ENCODE results near the gene EIF4G1. TPM values are rescaled to one million over a fixed set of nuclear protein-coding genes. Genes with fewer than 3 reads are reported as not detected.

Gene EIF4G1
- total and polyA plus RNA-seq, 10 of the 15 experiments (the other 5 are each of a cell fraction or from before 2014, with no cell fraction given), result 5.7 to 462 (median 237) TPM

DNA sequence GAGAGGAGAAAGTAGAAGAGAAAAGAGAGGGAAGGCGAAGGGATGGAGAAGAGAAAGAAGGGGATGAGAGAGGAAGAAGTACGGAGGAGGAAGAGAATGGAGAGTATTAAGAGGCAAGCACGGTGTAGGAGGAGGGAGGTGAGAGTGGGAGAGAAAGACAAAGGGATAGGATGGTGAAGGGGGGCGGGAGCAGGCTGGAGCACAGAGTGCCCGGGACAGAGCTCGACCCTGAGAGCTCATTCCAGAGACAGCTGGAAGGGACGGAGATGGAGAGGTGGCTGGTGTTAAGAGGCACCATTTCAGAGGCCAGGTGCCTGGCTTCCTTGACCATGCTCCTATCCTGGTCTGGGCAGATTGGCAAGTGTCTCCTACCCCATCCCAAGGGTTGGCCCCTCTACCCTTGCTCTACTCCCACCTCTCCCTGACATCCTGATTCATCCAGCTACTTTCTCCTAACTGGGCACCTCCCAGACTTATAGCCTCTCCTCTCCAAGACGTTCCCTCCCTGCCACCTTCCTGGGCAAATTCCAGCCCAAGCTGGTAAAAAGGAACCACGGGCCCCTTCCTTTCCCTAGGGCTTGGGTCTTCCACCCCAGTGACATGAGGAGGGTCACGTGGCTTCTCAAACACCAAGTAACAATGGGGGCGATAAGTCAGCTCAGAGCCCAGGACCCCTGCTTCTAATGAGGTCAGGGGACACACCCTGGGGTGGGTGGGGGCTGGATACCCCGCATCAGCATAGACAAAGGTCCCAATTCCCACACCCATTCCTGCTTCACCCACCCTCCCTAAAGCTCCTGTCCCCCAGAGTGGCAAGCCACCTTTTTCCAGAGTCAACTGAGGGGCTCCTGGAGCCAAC lies 45.9 kb downstream of the EIF4G1 start (continued):
- TF ChIP-seq, protein P1, sequence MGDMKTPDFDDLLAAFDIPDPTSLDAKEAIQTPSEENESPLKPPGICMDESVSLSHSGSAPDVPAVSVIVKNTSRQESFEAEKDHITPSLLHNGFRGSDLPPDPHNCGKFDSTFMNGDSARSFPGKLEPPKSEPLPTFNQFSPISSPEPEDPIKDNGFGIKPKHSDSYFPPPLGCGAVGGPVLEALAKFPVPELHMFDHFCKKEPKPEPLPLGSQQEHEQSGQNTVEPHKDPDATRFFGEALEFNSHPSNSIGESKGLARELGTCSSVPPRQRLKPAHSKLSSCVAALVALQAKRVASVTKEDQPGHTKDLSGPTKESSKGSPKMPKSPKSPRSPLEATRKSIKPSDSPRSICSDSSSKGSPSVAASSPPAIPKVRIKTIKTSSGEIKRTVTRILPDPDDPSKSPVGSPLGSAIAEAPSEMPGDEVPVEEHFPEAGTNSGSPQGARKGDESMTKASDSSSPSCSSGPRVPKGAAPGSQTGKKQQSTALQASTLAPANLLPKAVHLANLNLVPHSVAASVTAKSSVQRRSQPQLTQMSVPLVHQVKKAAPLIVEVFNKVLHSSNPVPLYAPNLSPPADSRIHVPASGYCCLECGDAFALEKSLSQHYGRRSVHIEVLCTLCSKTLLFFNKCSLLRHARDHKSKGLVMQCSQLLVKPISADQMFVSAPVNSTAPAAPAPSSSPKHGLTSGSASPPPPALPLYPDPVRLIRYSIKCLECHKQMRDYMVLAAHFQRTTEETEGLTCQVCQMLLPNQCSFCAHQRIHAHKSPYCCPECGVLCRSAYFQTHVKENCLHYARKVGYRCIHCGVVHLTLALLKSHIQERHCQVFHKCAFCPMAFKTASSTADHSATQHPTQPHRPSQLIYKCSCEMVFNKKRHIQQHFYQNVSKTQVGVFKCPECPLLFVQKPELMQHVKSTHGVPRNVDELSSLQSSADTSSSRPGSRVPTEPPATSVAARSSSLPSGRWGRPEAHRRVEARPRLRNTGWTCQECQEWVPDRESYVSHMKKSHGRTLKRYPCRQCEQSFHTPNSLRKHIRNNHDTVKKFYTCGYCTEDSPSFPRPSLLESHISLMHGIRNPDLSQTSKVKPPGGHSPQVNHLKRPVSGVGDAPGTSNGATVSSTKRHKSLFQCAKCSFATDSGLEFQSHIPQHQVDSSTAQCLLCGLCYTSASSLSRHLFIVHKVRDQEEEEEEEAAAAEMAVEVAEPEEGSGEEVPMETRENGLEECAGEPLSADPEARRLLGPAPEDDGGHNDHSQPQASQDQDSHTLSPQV (IDR thresholded peaks at IDR 0.05), result no peak
- no peak for TF ChIP-seq GATAD2B (conservative IDR thresholded peaks at IDR 0.05; ENCODE audit: low read depth)
- no peak for TF ChIP-seq SIN3A (IDR thresholded peaks at IDR 0.05; ENCODE audit: low read depth, low read length)
- no peak for TF ChIP-seq RUNX3 (IDR thresholded peaks at IDR 0.05; ENCODE audit: low read length)
- TF ChIP-seq EGR1 (IDR thresholded peaks at IDR 0.05; ENCODE audit: borderline replicate concordance in 1 of 2, low read depth in 2 of 2, low read length in 2 of 2), result no peak
- no peak for TF ChIP-seq SP1 (IDR thresholded peaks at IDR 0.05; ENCODE audit: low read depth, low read length)
- TF ChIP-seq CREM (IDR thresholded peaks at IDR 0.05; ENCODE audit: low read depth), result no peak
- no peak for TF ChIP-seq RBBP5 (conservative IDR thresholded peaks at IDR 0.05)
- TF ChIP-seq, protein P2, sequence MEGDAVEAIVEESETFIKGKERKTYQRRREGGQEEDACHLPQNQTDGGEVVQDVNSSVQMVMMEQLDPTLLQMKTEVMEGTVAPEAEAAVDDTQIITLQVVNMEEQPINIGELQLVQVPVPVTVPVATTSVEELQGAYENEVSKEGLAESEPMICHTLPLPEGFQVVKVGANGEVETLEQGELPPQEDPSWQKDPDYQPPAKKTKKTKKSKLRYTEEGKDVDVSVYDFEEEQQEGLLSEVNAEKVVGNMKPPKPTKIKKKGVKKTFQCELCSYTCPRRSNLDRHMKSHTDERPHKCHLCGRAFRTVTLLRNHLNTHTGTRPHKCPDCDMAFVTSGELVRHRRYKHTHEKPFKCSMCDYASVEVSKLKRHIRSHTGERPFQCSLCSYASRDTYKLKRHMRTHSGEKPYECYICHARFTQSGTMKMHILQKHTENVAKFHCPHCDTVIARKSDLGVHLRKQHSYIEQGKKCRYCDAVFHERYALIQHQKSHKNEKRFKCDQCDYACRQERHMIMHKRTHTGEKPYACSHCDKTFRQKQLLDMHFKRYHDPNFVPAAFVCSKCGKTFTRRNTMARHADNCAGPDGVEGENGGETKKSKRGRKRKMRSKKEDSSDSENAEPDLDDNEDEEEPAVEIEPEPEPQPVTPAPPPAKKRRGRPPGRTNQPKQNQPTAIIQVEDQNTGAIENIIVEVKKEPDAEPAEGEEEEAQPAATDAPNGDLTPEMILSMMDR (IDR thresholded peaks at IDR 0.05 in 2 of 3, conservative IDR thresholded peaks at IDR 0.05 in 1 of 3; ENCODE audit: control insufficient read depth in 2 of 3, extremely low read depth in 1 of 3, insufficient read depth in 1 of 3, low read depth in 3 of 3, low read length in 3 of 3), result no peak
- TF ChIP-seq REST (IDR thresholded peaks at IDR 0.05; ENCODE audit: low read depth, low read length), result no peak
- no peak for TF ChIP-seq RAD21 (IDR thresholded peaks at IDR 0.05; ENCODE audit: insufficient read depth, low read depth, low read length)
- no peak for TF ChIP-seq FOXK2 (IDR thresholded peaks at IDR 0.05)
- no peak for TF ChIP-seq ESRRA (IDR thresholded peaks at IDR 0.05; ENCODE audit: low read length)
- TF ChIP-seq MYB (IDR thresholded peaks at IDR 0.05; ENCODE audit: borderline replicate concordance, low read depth, low read length), result no peak
- no peak for TF ChIP-seq MTA2 (IDR thresholded peaks at IDR 0.05; ENCODE audit: low read depth)
- no peak for TF ChIP-seq E4F1 (IDR thresholded peaks at IDR 0.05; ENCODE audit: borderline replicate concordance, partially characterized antibody)
